ENCODE measurements around the gene SDK2.

The SDK2 gene

GRCh38 chr17:73500414-73500999 lies 143.7 kb downstream of the SDK2 start:
- DNase-seq = no peak

GRCh38 chr17:73498886-73499554 lies 145.2 kb downstream of the SDK2 start:
- DNase-seq = no peak

GRCh38 chr17:73498176-73498575 lies 146.1 kb downstream of the SDK2 start:
- DNase-seq = no peak

GRCh38 chr17:73497721-73498120 lies 146.5 kb downstream of the SDK2 start:
- DNase-seq = no peak

GRCh38 chr17:73496232-73496631 lies 148.0 kb downstream of the SDK2 start:
- no peak for DNase-seq

GRCh38 chr17:73495641-73496040 lies 148.6 kb downstream of the SDK2 start:
- DNase-seq = no peak

GRCh38 chr17:73494950-73495349 lies 149.3 kb downstream of the SDK2 start:
- no peak for DNase-seq

GRCh38 chr17:73493956-73494926 lies 150.0 kb downstream of the SDK2 start:
- DNase-seq = no peak

- peak; percentile 62 for DNase-seq
Observed at GRCh38 chr17:73492821-73493814, 151.1 kb downstream of the SDK2 start.

- DNase-seq = no peak
Observed at GRCh38 chr17:73492125-73492820, 152.0 kb downstream of the SDK2 start.

- DNase-seq = no peak
Observed at GRCh38 chr17:73491648-73492047, 152.6 kb downstream of the SDK2 start.

- DNase-seq = no peak
Observed at GRCh38 chr17:73490851-73491250, 153.4 kb downstream of the SDK2 start.

GRCh38 chr17:73489991-73490390 lies 154.3 kb downstream of the SDK2 start:
- no peak for DNase-seq

- no peak for DNase-seq
Observed at GRCh38 chr17:73489333-73489732, 154.9 kb downstream of the SDK2 start.

GRCh38 chr17:73485130-73485529 lies 159.1 kb downstream of the SDK2 start:
- DNase-seq = no peak

- DNase-seq = no peak
Observed at GRCh38 chr17:73482894-73483293, 161.4 kb downstream of the SDK2 start.

GRCh38 chr17:73482251-73482716 lies 162.0 kb downstream of the SDK2 start:
- no peak for DNase-seq

GRCh38 chr17:73481676-73482075 lies 162.6 kb downstream of the SDK2 start:
- DNase-seq = no peak

- no peak for DNase-seq
Observed at GRCh38 chr17:73480740-73481139, 163.5 kb downstream of the SDK2 start.

- DNase-seq = no peak
Observed at GRCh38 chr17:73478768-73479424, 165.3 kb downstream of the SDK2 start.

GRCh38 chr17:73478334-73478733 lies 165.9 kb downstream of the SDK2 start:
- no peak for DNase-seq

Measured in NCI-H1092 treated with DMSO at 0.1 percent for 48 hours (cell line).